HepG2 (cell line): Measurements from ENCODE around the gene CHKA. TPM values are rescaled to one million over a fixed set of nuclear protein-coding genes. Genes with fewer than 3 reads are reported as not detected.
A peak's percentile ranks its signal among the peaks of the same experiment; 100 is the strongest.

Experiments
- FOXK1 ChIP-seq: sonication (generic); formaldehyde crosslinking; IDR thresholded peaks from 2 replicates; pipeline ENCODE4 v1.4.0; 2020; ENCODE audit warnings: low read depth, missing genetic modification reagents, borderline replicate concordance
- FOXP4 ChIP-seq: sonication (generic); formaldehyde crosslinking; IDR thresholded peaks from 2 replicates; pipeline ENCODE4 v1.4.0; 2020; ENCODE audit warnings: missing genetic modification reagents
- MAX ChIP-seq: IDR thresholded peaks from 2 replicates; pipeline ENCODE4 v1.6.1; 2012; ENCODE audit warnings: inconsistent platforms
- MIER3 ChIP-seq: IDR thresholded peaks from 2 replicates; pipeline ENCODE4 v1.6.1; 2016; ENCODE audit warnings: missing compliant biosample characterization, borderline replicate concordance
- PRDM15 ChIP-seq: sonication (generic); formaldehyde crosslinking; IDR thresholded peaks from 2 replicates; pipeline ENCODE4 v1.4.0; 2020; ENCODE audit warnings: missing genetic modification reagents
- TFDP2 ChIP-seq: sonication (generic); formaldehyde crosslinking; IDR thresholded peaks from 2 replicates; pipeline ENCODE4 v1.4.0; 2020; ENCODE audit warnings: missing genetic modification reagents
- ZNF318 ChIP-seq: sonication (generic); formaldehyde crosslinking; IDR thresholded peaks from 2 replicates; pipeline ENCODE4 v1.4.0; 2020; ENCODE audit warnings: mild to moderate bottlenecking, missing genetic modification reagents
- ZNF343 ChIP-seq: sonication (generic); formaldehyde crosslinking; IDR thresholded peaks from 2 replicates; pipeline ENCODE4 v1.4.0; 2020; ENCODE audit warnings: mild to moderate bottlenecking, missing genetic modification reagents
- ZNF468 ChIP-seq: sonication (generic); formaldehyde crosslinking; IDR thresholded peaks from 2 replicates; pipeline ENCODE4 v1.8.0; 2022; ENCODE audit warnings: mild to moderate bottlenecking, moderate library complexity, missing genetic modification reagents
- ZNF720 ChIP-seq: sonication (generic); formaldehyde crosslinking; IDR thresholded peaks from 2 replicates; pipeline ENCODE4 v1.4.0; 2020; ENCODE audit warnings: missing genetic modification reagents
- ZSCAN30 ChIP-seq: sonication (generic); formaldehyde crosslinking; IDR thresholded peaks from 2 replicates; pipeline ENCODE4 v1.5.0; 2020; ENCODE audit warnings: mild to moderate bottlenecking, missing genetic modification reagents
- polyA plus RNA-seq, 8 experiments: library from polyadenylated mRNA; depleted of rRNA in 3 of 8; stranded (reverse) in 7 of 8; unstranded in 1 of 8; fragments of >200 nt; fragmentation: Illumina TruSeq in 4 of 8; extraction: Trizol in 4 of 8; gene quantifications; 2 replicates each; pipeline versions ENCODE4 v1.2.1 to v1.2.3, GENCODE V29; 2011 to 2016; ENCODE audit warnings: low read depth in 4 of 8, missing spikeins in 1 of 8, mixed read lengths in 1 of 8; ENCODE audit not compliant: insufficient read depth in 1 of 8
- total RNA-seq, 5 experiments: library from RNA; depleted of rRNA; stranded (reverse); fragments of >200 nt; fragmentation: Illumina TruSeq; extraction: Trizol; gene quantifications; 2 replicates each; pipeline ENCODE4 v1.2.3, GENCODE V29; 2016; ENCODE audit warnings: low read depth in 1 of 5

The CHKA gene
- total and polyA plus RNA-seq, 2 of the 13 experiments (the other 11 are each of a cell fraction or from before 2014, with no cell fraction given) = 71.6 to 92.7 TPM

- TF ChIP-seq ZNF318 (CRISPR knock-in tag) (no peak), PRDM15 (CRISPR knock-in tag) (no peak), MAX (peak; percentile 32; the same call in 1 of the 2 replicates), ZNF468 (CRISPR knock-in tag) (no peak), ZNF343 (no peak), ZSCAN30 (CRISPR knock-in tag) (no peak), ZNF720 (CRISPR knock-in tag) (no peak), FOXK1 (CRISPR knock-in tag) (no peak), TFDP2 (peak; percentile 23; the same call in 1 of the 2 replicates), FOXP4 (CRISPR knock-in tag) (no peak), MIER3 (CRISPR knock-in tag) (0 out of 2 replicates have a peak, but pooled peaks have one; percentile 25)
Observed at GRCh38 chr11:68137833-68138232, 16.6 kb upstream of the CHKA start (continued).
